ENCODE results near the gene WNT5B. TPM values are rescaled to one million over a fixed set of nuclear protein-coding genes. Genes with fewer than 3 reads are reported as not detected.

Gene WNT5B
- polyA plus RNA-seq, 1 of the 3 experiments (the other 2 are of a cell fraction) = 29.3 TPM

DNA sequence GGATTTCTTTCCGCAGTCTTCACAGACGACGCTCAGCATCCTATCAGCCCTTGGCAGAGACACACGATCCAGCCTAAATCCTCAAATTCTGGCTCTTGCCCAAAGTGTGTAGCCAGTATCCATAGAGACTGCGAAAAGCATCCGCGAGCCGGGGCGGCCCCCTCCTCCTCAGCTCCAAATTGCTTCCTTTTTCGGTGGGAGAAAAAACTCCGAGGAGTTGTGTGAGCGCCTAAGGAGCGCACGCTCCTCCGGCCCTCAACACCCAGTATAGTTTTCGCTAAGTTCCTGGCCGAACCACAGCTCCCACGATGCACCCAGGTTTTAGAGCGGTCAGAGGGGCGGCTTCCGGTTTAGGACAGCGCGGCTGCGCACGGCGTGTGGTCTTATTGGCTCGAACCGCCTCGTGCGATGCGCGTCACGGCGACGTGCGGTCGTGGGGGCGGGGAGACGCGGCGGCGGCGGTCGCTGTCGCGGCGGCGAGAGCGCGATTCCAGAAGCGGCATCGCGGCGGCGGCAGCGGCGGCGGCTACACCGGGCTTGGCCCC lies 61.6 kb downstream of the WNT5B start, which contains the start of gene ADIPOR2:
TSS of gene ADIPOR2 (plus strand) at position 493 of the 545 bp plus-strand sequence. CDS start 63,274 bp downstream, outside the sequence.
- Histone ChIP-seq H4K20me1 (ENCODE audit: insufficient read depth) (peaks cover 22% of the 10 kb centered on the region), H3K4me3 (ENCODE audit: low read depth in 2 of 2, low read length in 1 of 2) (peak within 1 kb of the TSS; percentile 91 to 99), H3K36me3 (replicated peaks in 1 of 2; ENCODE audit: control insufficient read depth in 1 of 2, insufficient read depth in 2 of 2, low read length in 1 of 2) (peaks cover 5 to 6% of the 10 kb centered on the region in 2 experiments), H3K9me3 (no peaks in the 10 kb centered on the region), H3K79me2 (ENCODE audit: insufficient read depth) (peaks cover 43% of the 10 kb centered on the region), H3K27me3 (ENCODE audit: insufficient read depth) (no peaks in the 10 kb centered on the region), H3K27ac (ENCODE audit: low read depth in 2 of 2, low read length in 1 of 2) (peak within 1 kb of the TSS; percentile 91 to 94), H3F3A (replicated peaks; ENCODE audit: insufficient read depth) (peaks cover 11% of the 10 kb centered on the region), H3K4me1 (ENCODE audit: control insufficient read depth in 1 of 2, insufficient read depth in 2 of 2, low read depth in 1 of 2, low read length in 1 of 2) (peaks cover 3 to 5% of the 10 kb centered on the region in 2 experiments; a peak in 2 of 4 replicates), H3K9ac (peak within 1 kb of the TSS; percentile 85), H3K9me2 (no peaks in the 10 kb centered on the region), H2AFZ (ENCODE audit: low read depth) (peak within 1 kb of the TSS; percentile 97), H3K4me2 (peak within 1 kb of the TSS; percentile 97)
- ChIA-PET POLR2A (interaction anchor here (0.9 to 1.4 kb wide), 6 partner anchors 14 to 100 kb away, joined by 3 to 8 read pairs (median 4); partner anchors contain the start of gene WNT5B), CTCF (interaction anchor here (0.7 to 4.4 kb wide), 6 partner anchors 30 to 289 kb away, joined by 3 to 38 read pairs (median 4); no protein-coding TSS in a partner anchor)
- 1% methylated on average over 5 of the region's 59 CpGs for WGBS (ENCODE audit: low lambda C conversion rate)
- DNase-seq = peak; percentile 97
- TF ChIP-seq JUND (IDR thresholded peaks at IDR 0.05) (no peak), MEF2A (IDR thresholded peaks at IDR 0.05; ENCODE audit: borderline replicate concordance, low read depth) (no peak), SIN3A (IDR thresholded peaks at IDR 0.05; ENCODE audit: borderline replicate concordance, low read depth, low read length) (no peak; the same call in 1 of the 2 replicates), TEAD4 (IDR thresholded peaks at IDR 0.05; ENCODE audit: borderline replicate concordance, insufficient read depth) (no peak), NFIC (IDR thresholded peaks at IDR 0.05; ENCODE audit: borderline replicate concordance) (peak; percentile 63), SMC3 (IDR thresholded peaks at IDR 0.05; ENCODE audit: low read depth, low read length) (no peak), GABPA (IDR thresholded peaks at IDR 0.05; ENCODE audit: low read depth) (peak; percentile 73), ELF1 (IDR thresholded peaks at IDR 0.05) (peak; percentile 99), FOXM1 (IDR thresholded peaks at IDR 0.05; ENCODE audit: low read depth) (no peak), TCF12 (IDR thresholded peaks at IDR 0.05) (no peak), POLR2AphosphoS5 (IDR thresholded peaks at IDR 0.05; ENCODE audit: low read depth, low read length) (peak; percentile 91), EP300 (IDR thresholded peaks at IDR 0.05; ENCODE audit: borderline replicate concordance in 1 of 2, low read depth in 1 of 2, low read length in 1 of 2) (no peak), EZH2phosphoT487 (IDR thresholded peaks at IDR 0.05; ENCODE audit: borderline replicate concordance, low read depth) (no peak), YY1 (IDR thresholded peaks at IDR 0.05; ENCODE audit: low read depth) (no peak), GATA2 (CRISPR knock-in tag; IDR thresholded peaks at IDR 0.05) (no peak), FOSL2 (IDR thresholded peaks at IDR 0.05; ENCODE audit: borderline replicate concordance, low read depth) (no peak), MXI1 (IDR thresholded peaks at IDR 0.05; ENCODE audit: low read depth, low read length) (peak; percentile 90), RCOR1 (IDR thresholded peaks at IDR 0.05; ENCODE audit: low read length) (peak; percentile 19; the same call in 1 of the 2 replicates), RXRA (IDR thresholded peaks at IDR 0.05; ENCODE audit: borderline replicate concordance, low read depth) (no peak), TAF1 (IDR thresholded peaks at IDR 0.05; ENCODE audit: borderline replicate concordance, low read depth, low read length) (peak; percentile 73), MAX (IDR thresholded peaks at IDR 0.05; ENCODE audit: low read depth) (peak; percentile 56; the same call in 1 of the 2 replicates), USF1 (IDR thresholded peaks at IDR 0.05; ENCODE audit: borderline replicate concordance, low read depth) (peak; percentile 79; the same call in 1 of the 2 replicates), NRF1 (IDR thresholded peaks at IDR 0.05; ENCODE audit: low read depth, low read length) (peak; percentile 91), FOXJ3 (CRISPR knock-in tag; IDR thresholded peaks at IDR 0.05) (no peak)
- TF ChIP-seq, protein P1, sequence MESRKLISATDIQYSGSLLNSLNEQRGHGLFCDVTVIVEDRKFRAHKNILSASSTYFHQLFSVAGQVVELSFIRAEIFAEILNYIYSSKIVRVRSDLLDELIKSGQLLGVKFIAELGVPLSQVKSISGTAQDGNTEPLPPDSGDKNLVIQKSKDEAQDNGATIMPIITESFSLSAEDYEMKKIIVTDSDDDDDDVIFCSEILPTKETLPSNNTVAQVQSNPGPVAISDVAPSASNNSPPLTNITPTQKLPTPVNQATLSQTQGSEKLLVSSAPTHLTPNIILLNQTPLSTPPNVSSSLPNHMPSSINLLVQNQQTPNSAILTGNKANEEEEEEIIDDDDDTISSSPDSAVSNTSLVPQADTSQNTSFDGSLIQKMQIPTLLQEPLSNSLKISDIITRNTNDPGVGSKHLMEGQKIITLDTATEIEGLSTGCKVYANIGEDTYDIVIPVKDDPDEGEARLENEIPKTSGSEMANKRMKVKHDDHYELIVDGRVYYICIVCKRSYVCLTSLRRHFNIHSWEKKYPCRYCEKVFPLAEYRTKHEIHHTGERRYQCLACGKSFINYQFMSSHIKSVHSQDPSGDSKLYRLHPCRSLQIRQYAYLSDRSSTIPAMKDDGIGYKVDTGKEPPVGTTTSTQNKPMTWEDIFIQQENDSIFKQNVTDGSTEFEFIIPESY (IDR thresholded peaks at IDR 0.05; ENCODE audit: borderline replicate concordance, low read depth) = no peak
- TF ChIP-seq, protein P2, sequence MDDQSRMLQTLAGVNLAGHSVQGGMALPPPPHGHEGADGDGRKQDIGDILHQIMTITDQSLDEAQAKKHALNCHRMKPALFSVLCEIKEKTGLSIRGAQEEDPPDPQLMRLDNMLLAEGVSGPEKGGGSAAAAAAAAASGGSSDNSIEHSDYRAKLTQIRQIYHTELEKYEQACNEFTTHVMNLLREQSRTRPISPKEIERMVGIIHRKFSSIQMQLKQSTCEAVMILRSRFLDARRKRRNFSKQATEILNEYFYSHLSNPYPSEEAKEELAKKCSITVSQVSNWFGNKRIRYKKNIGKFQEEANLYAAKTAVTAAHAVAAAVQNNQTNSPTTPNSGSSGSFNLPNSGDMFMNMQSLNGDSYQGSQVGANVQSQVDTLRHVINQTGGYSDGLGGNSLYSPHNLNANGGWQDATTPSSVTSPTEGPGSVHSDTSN (IDR thresholded peaks at IDR 0.05) = no peak
- TF ChIP-seq, protein P3, sequence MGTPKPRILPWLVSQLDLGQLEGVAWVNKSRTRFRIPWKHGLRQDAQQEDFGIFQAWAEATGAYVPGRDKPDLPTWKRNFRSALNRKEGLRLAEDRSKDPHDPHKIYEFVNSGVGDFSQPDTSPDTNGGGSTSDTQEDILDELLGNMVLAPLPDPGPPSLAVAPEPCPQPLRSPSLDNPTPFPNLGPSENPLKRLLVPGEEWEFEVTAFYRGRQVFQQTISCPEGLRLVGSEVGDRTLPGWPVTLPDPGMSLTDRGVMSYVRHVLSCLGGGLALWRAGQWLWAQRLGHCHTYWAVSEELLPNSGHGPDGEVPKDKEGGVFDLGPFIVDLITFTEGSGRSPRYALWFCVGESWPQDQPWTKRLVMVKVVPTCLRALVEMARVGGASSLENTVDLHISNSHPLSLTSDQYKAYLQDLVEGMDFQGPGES (IDR thresholded peaks at IDR 0.05; ENCODE audit: low read depth, low read length) = no peak
- TF ChIP-seq, protein P4, sequence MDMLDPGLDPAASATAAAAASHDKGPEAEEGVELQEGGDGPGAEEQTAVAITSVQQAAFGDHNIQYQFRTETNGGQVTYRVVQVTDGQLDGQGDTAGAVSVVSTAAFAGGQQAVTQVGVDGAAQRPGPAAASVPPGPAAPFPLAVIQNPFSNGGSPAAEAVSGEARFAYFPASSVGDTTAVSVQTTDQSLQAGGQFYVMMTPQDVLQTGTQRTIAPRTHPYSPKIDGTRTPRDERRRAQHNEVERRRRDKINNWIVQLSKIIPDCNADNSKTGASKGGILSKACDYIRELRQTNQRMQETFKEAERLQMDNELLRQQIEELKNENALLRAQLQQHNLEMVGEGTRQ (IDR thresholded peaks at IDR 0.05; ENCODE audit: borderline replicate concordance, low read depth, low read length) = no peak; the same call in 1 of the 2 replicates

Measured in SK-N-SH (cell line).